Activated CD8-positive, alpha-beta T cell treated with anti-CD3 and anti-CD28 coated beads, Interleukin-2, amount 10 ng/mL, durations not matched to agents 7 days and 5 days (primary cell): ENCODE measurements around the gene CCR9. TPM values are rescaled to one million over a fixed set of nuclear protein-coding genes. Genes with fewer than 3 reads are reported as not detected.
A peak's percentile ranks its signal among the peaks of the same experiment; 100 is the strongest.

ENCODE experiments used
- ATAC-seq: fragments of 150-1000 bp; cut with Tn5 transposase; one replicate; pipeline ENCODE4 v1.10.0; 2021; ENCODE audit warnings: moderate library complexity
- CTCF ChIA-PET: fragments of 350-600 bp; sonication (Branson Sonifier 250); formaldehyde crosslinking; loops from one replicate; lab custom pipeline; 2021; ENCODE audit warnings: antibody characterized with exemption; lab: Charles Lee
- POLR2A ChIA-PET: fragments of 350-600 bp; sonication (Branson Sonifier 250); formaldehyde crosslinking; loops from one replicate; lab custom pipeline; 2021; ENCODE audit warnings: antibody characterized with exemption; lab: Charles Lee
- DNase-seq: peaks from one replicate; pipeline ENCODE4 v3.0.0-alpha.2; 2020
- H3K27ac Mint-ChIP-seq: one replicate; pipeline ENCODE4 v1.8.0; 2021; ENCODE audit warnings: mild to moderate bottlenecking, mixed read lengths
- H3K27me3 Mint-ChIP-seq: one replicate; pipeline ENCODE4 v1.8.0; 2021; ENCODE audit warnings: low read depth, mixed read lengths
- H3K36me3 Mint-ChIP-seq: one replicate; pipeline ENCODE4 v1.8.0; 2021; ENCODE audit warnings: low read depth, mixed read lengths
- H3K4me1 Mint-ChIP-seq: one replicate; pipeline ENCODE4 v1.8.0; 2021; ENCODE audit warnings: low read depth, mixed read lengths
- H3K4me3 Mint-ChIP-seq: one replicate; pipeline ENCODE4 v1.8.0; 2021; ENCODE audit warnings: mild to moderate bottlenecking, mixed read lengths
- H3K9me3 Mint-ChIP-seq: one replicate; pipeline ENCODE4 v1.8.0; 2022; ENCODE audit warnings: mixed read lengths; ENCODE audit not compliant: insufficient read depth
- total RNA-seq, 2 experiments: library from RNA; stranded (reverse); gene quantifications; one replicate each; pipeline ENCODE4 v1.2.3, GENCODE V29; 2021

Gene CCR9
- total RNA-seq, 2 experiments from 2014 or later: 0.08 TPM; not detected in 1

GRCh38 chr3:45873036-45873435, 13.3 kb upstream of the CCR9 start:
- H3K27me3 Mint-ChIP-seq: peaks cover 67% of the 10 kb centered on the region
- POLR2A ChIA-PET: no interaction called here

GRCh38 chr3:45873638-45874037, 12.7 kb upstream of the CCR9 start:
- no peaks in the 10 kb centered on the region for H3K9me3 Mint-ChIP-seq
- H3K4me3 Mint-ChIP-seq: no peak overlapping the region
- H3K36me3 Mint-ChIP-seq: peaks cover 3% of the 10 kb centered on the region
- POLR2A ChIA-PET: no interaction called here
- CTCF ChIA-PET: interaction anchor here (1.2 kb wide), 1 partner anchor 204 kb away, joined by 4 read pairs; no protein-coding TSS in a partner anchor
- ATAC-seq (no peak), DNase-seq (no peak)
- no peak overlapping the region for H3K27ac Mint-ChIP-seq
- peaks cover 66% of the 10 kb centered on the region for H3K27me3 Mint-ChIP-seq
- peaks cover 20% of the 10 kb centered on the region for H3K4me1 Mint-ChIP-seq

More at GRCh38 chr3:45873036-45873435, 13.3 kb upstream of the CCR9 start:
- DNase-seq: no peak
- no peak overlapping the region for H3K4me3 Mint-ChIP-seq
- H3K9me3 Mint-ChIP-seq: no peaks in the 10 kb centered on the region
- ATAC-seq: no peak
- peaks cover 20% of the 10 kb centered on the region for H3K4me1 Mint-ChIP-seq
- CTCF ChIA-PET: interaction anchor here (1.2 to 1.7 kb wide), 2 partner anchors 11 to 205 kb away, joined by 4 read pairs; no protein-coding TSS in a partner anchor
- H3K36me3 Mint-ChIP-seq: peaks cover 3% of the 10 kb centered on the region
- H3K27ac Mint-ChIP-seq: no peak overlapping the region

GRCh38 chr3:45874677-45875346, 11.5 kb upstream of the CCR9 start:
- DNase-seq (no peak), ATAC-seq (no peak)
- Mint-ChIP-seq H3K4me1 (peaks cover 14% of the 10 kb centered on the region), H3K9me3 (no peaks in the 10 kb centered on the region), H3K27me3 (peaks cover 59% of the 10 kb centered on the region), H3K4me3 (no peak overlapping the region), H3K27ac (no peak overlapping the region), H3K36me3 (peaks cover 3% of the 10 kb centered on the region)
- ChIA-PET CTCF (interaction anchor here (1.9 kb wide), 1 partner anchor 205 kb away, joined by 6 read pairs; no protein-coding TSS in a partner anchor), POLR2A (no interaction called here)

GRCh38 chr3:45878124-45878523, 8.2 kb upstream of the CCR9 start:
- Mint-ChIP-seq H3K4me3 (no peak overlapping the region), H3K36me3 (peaks cover 3% of the 10 kb centered on the region), H3K27me3 (peaks cover 51% of the 10 kb centered on the region), H3K4me1 (peaks cover 12% of the 10 kb centered on the region), H3K27ac (no peak overlapping the region), H3K9me3 (no peaks in the 10 kb centered on the region)
- DNase-seq (no peak), ATAC-seq (no peak)
- ChIA-PET POLR2A (no interaction called here), CTCF (no interaction called here)

- ATAC-seq: no peak
- DNase-seq: no peak
- no peaks in the 10 kb centered on the region for H3K36me3 Mint-ChIP-seq
- CTCF ChIA-PET: no interaction called here
- H3K27ac Mint-ChIP-seq: no peak overlapping the region
- POLR2A ChIA-PET: interaction anchor here (0.5 kb wide), 1 partner anchor 887 kb away, joined by 3 read pairs; no protein-coding TSS in a partner anchor
- H3K27me3 Mint-ChIP-seq: peaks cover 47% of the 10 kb centered on the region
- peaks cover 12% of the 10 kb centered on the region for H3K4me1 Mint-ChIP-seq
- H3K4me3 Mint-ChIP-seq: no peak overlapping the region
- no peaks in the 10 kb centered on the region for H3K9me3 Mint-ChIP-seq
These were observed 5.6 kb upstream of the CCR9 start for GRCh38 chr3:45880725-45881077.

GRCh38 chr3:45881078-45882022, 5.0 kb upstream of the CCR9 start:
- Mint-ChIP-seq H3K4me3 (no peak overlapping the region), H3K36me3 (no peaks in the 10 kb centered on the region), H3K4me1 (peaks cover 12% of the 10 kb centered on the region), H3K27me3 (peaks cover 45% of the 10 kb centered on the region), H3K9me3 (no peaks in the 10 kb centered on the region), H3K27ac (no peak overlapping the region)
- DNase-seq: peak; percentile 49
- peak; percentile 89 for ATAC-seq
- CTCF ChIA-PET: interaction anchor here (0.7 to 1.2 kb wide), 3 partner anchors 12 to 198 kb away, joined by 3 read pairs; no protein-coding TSS in a partner anchor
- POLR2A ChIA-PET: interaction anchor here (0.5 kb wide), 1 partner anchor 888 kb away, joined by 3 read pairs; no protein-coding TSS in a partner anchor

GRCh38 chr3:45884368-45885201, 1.8 kb upstream of the CCR9 start:
- H3K27ac Mint-ChIP-seq: no peak overlapping the region
- H3K4me1 Mint-ChIP-seq: peaks cover 12% of the 10 kb centered on the region
- no peaks in the 10 kb centered on the region for H3K9me3 Mint-ChIP-seq
- DNase-seq: no peak
- ATAC-seq: no peak
- no peaks in the 10 kb centered on the region for H3K36me3 Mint-ChIP-seq
- ChIA-PET CTCF (interaction anchor here (1.3 kb wide), 1 partner anchor 28 kb away, joined by 4 read pairs; no protein-coding TSS in a partner anchor), POLR2A (no interaction called here)
- H3K4me3 Mint-ChIP-seq: no peak overlapping the region
- peaks cover 45% of the 10 kb centered on the region for H3K27me3 Mint-ChIP-seq

- POLR2A ChIA-PET: no interaction called here
- H3K4me3 Mint-ChIP-seq: no peak overlapping the region
These were observed 942 bp downstream of the CCR9 start for GRCh38 chr3:45887285-45887684.

GRCh38 chr3:45887759-45888511, 1.6 kb downstream of the CCR9 start:
- Mint-ChIP-seq H3K4me3 (no peak overlapping the region), H3K36me3 (peaks cover 6% of the 10 kb centered on the region), H3K4me1 (peaks cover 21% of the 10 kb centered on the region), H3K9me3 (peaks cover 5% of the 10 kb centered on the region), H3K27me3 (peaks cover 54% of the 10 kb centered on the region), H3K27ac (no peak overlapping the region)
- ChIA-PET POLR2A (no interaction called here), CTCF (interaction anchor here (1.0 to 1.4 kb wide), 3 partner anchors 41 to 600 kb away, joined by 3 to 7 read pairs (median 3); no protein-coding TSS in a partner anchor)
- no peak for ATAC-seq
- DNase-seq: no peak

More at GRCh38 chr3:45887285-45887684, 942 bp downstream of the CCR9 start:
- CTCF ChIA-PET: interaction anchor here (1.0 to 1.4 kb wide), 3 partner anchors 41 to 601 kb away, joined by 3 to 7 read pairs (median 3); no protein-coding TSS in a partner anchor
- DNase-seq (no peak), ATAC-seq (no peak)
- Mint-ChIP-seq H3K27me3 (peaks cover 53% of the 10 kb centered on the region), H3K36me3 (peaks cover 6% of the 10 kb centered on the region), H3K4me1 (peaks cover 14% of the 10 kb centered on the region), H3K27ac (no peak overlapping the region), H3K9me3 (peaks cover 2% of the 10 kb centered on the region)

- DNase-seq (no peak), ATAC-seq (no peak)
- CTCF ChIA-PET: no interaction called here
- POLR2A ChIA-PET: no interaction called here
- no peak overlapping the region for H3K4me3 Mint-ChIP-seq
- peaks cover 6% of the 10 kb centered on the region for H3K36me3 Mint-ChIP-seq
- peaks cover 33% of the 10 kb centered on the region for H3K4me1 Mint-ChIP-seq
- H3K9me3 Mint-ChIP-seq: peaks cover 5% of the 10 kb centered on the region
- no peak overlapping the region for H3K27ac Mint-ChIP-seq
- peaks cover 57% of the 10 kb centered on the region for H3K27me3 Mint-ChIP-seq
These were observed 3.0 kb downstream of the CCR9 start for GRCh38 chr3:45889337-45889736.
